ENCODE data around the gene TOX2.

DNA sequence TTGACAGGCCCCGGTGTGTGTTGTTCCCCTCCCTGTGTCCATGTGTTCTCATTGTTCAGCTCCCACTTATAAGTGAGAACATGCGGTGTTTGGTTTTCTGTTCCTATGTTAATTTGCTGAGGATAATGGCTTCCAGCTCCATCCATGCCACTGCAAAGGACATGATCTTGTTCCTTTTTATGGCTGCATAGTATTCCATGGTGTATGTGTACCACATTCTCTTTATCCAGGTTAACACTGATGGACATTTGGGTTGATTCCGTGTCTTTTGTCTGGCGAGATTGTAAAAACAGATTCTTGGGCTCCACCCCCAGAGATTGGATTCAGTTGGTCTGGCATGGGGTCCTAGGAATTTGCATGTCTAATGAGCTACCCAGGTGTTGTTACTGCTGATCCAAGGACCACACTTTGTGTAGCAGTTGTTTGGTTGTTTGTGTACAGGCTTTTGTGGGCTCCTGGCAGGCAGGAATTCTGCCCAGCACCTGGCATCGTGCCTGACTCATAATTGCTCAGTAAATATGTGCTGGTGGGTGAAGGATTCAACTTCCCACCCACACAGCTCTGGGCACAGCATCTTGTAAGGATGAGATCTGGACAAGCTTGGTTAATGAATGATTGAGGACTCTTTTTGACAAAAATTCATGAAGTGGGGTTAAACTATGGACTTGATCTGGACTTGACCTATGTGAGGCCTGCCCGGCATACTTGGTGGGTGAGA lies 5.2 kb downstream of the TOX2 start:
- no peak for TF ChIP-seq EZH2 (IDR thresholded peaks at IDR 0.05; ENCODE audit: borderline replicate concordance, low read depth, low read length, poor library complexity, severe bottlenecking)
- TF ChIP-seq, protein P1, sequence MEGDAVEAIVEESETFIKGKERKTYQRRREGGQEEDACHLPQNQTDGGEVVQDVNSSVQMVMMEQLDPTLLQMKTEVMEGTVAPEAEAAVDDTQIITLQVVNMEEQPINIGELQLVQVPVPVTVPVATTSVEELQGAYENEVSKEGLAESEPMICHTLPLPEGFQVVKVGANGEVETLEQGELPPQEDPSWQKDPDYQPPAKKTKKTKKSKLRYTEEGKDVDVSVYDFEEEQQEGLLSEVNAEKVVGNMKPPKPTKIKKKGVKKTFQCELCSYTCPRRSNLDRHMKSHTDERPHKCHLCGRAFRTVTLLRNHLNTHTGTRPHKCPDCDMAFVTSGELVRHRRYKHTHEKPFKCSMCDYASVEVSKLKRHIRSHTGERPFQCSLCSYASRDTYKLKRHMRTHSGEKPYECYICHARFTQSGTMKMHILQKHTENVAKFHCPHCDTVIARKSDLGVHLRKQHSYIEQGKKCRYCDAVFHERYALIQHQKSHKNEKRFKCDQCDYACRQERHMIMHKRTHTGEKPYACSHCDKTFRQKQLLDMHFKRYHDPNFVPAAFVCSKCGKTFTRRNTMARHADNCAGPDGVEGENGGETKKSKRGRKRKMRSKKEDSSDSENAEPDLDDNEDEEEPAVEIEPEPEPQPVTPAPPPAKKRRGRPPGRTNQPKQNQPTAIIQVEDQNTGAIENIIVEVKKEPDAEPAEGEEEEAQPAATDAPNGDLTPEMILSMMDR (conservative IDR thresholded peaks at IDR 0.05; ENCODE audit: low read depth, low read length), result no peak

All from A673 (cell line).